Measurements from ENCODE around the gene PKNOX2.

PKNOX2 gene

DNA sequence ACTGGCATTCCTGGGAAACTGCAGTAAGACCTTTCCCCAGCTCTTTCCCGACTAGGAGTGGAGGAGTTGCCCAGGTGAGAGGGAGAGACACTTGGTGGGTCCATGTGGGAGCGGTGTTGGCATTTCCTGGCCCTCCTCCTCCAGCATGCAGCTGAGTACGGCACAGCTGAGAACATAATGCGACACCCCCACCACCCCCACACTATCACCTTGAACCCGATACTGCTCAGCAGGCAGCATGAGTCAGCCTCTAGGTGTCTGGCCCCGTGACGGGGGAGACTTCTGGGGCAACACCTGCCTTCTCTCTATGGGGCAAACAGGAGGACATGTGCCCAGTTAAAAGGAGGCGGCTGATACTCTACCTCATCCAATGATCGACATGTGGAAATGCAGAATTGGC, 64.4 kb downstream of the PKNOX2 start:
- DNase-seq (ENCODE audit: low read depth): no peak
- no peak overlapping the region for H3K4me3 ChIP-seq (ENCODE audit: low read depth, low read length)
- TF ChIP-seq, protein P1, sequence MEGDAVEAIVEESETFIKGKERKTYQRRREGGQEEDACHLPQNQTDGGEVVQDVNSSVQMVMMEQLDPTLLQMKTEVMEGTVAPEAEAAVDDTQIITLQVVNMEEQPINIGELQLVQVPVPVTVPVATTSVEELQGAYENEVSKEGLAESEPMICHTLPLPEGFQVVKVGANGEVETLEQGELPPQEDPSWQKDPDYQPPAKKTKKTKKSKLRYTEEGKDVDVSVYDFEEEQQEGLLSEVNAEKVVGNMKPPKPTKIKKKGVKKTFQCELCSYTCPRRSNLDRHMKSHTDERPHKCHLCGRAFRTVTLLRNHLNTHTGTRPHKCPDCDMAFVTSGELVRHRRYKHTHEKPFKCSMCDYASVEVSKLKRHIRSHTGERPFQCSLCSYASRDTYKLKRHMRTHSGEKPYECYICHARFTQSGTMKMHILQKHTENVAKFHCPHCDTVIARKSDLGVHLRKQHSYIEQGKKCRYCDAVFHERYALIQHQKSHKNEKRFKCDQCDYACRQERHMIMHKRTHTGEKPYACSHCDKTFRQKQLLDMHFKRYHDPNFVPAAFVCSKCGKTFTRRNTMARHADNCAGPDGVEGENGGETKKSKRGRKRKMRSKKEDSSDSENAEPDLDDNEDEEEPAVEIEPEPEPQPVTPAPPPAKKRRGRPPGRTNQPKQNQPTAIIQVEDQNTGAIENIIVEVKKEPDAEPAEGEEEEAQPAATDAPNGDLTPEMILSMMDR (IDR thresholded peaks at IDR 0.05; ENCODE audit: control insufficient read depth, extremely low read depth, insufficient read depth): no peak

DNA sequence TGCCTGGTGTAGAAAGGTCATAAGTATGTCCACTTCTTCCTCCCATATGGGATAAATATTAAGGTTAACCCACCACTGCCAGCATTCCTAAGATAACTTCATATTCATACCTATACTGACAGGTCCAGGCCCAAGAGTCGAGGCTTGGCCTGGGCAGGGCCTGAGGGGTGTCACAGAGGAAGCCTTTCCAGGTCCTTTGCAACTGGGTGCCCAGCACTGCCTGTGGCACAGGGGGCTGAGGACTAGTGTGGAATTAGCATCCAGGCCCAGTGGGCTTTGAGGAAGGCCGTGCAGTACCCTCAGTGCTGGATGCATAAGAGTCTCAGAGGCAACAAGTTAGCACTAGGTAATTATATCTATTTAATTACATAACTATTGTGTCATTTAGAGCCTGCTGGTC, 65.4 kb downstream of the PKNOX2 start:
- H3K4me3 ChIP-seq (ENCODE audit: low read depth, low read length): no peak overlapping the region
- TF ChIP-seq, protein P1 (IDR thresholded peaks at IDR 0.05; ENCODE audit: control insufficient read depth, extremely low read depth, insufficient read depth): no peak
- no peak for DNase-seq (ENCODE audit: low read depth)

DNA sequence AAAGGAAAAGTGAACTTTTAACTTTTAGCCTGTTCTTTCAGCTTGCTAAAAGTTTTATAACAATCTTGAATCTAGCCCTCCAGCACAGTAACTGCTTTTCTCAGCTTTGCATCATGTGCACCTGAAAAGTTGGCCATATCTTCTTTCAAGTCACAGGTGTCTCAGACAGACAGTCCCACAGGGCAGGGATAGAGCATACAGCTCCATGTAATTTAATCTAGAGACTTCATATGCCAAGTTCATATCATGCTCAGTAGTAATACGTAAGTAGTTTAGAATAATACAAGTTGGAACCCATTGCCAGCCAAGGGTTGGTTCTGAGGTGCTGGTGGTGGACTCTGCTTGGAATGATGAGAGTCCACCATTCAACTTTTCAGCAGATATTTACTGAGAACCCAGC, 68.6 kb downstream of the PKNOX2 start:
- TF ChIP-seq, protein P1 (IDR thresholded peaks at IDR 0.05; ENCODE audit: control insufficient read depth, extremely low read depth, insufficient read depth): no peak
- no peak for DNase-seq (ENCODE audit: low read depth)
- no peak overlapping the region for H3K4me3 ChIP-seq (ENCODE audit: low read depth, low read length)

DNA sequence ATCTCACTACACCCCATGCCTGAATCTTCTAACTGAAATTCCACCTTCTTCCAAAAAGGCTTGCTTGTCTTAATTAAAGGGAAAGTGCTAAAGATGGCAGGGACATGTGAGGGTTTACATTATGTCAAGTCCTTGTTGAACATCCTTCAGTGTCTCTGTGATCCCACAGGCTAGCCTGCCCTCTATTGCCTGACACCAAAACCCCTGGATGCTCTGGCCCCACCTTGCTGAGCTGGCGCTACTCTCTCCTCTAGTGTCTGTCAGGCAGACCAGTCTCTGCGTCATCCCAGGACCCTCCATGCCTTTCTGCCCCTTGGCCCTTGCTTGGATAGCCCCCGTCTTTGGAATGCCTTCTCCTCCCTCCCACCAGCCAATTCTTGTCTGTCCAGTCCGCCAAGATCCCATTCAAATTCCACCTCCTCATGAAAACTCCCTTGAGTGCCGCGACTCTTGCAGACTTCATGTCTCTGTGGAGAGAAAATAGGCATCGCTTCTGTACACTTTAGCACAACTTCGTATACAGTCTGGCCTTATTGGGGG, 69.3 kb downstream of the PKNOX2 start:
- TF ChIP-seq, protein P1 (IDR thresholded peaks at IDR 0.05; ENCODE audit: control insufficient read depth, extremely low read depth, insufficient read depth): 0 out of 2 replicates have a peak, but pooled peaks have one; percentile 5
- no peak for DNase-seq (ENCODE audit: low read depth)
- H3K4me3 ChIP-seq (ENCODE audit: low read depth, low read length): no peak overlapping the region

DNA sequence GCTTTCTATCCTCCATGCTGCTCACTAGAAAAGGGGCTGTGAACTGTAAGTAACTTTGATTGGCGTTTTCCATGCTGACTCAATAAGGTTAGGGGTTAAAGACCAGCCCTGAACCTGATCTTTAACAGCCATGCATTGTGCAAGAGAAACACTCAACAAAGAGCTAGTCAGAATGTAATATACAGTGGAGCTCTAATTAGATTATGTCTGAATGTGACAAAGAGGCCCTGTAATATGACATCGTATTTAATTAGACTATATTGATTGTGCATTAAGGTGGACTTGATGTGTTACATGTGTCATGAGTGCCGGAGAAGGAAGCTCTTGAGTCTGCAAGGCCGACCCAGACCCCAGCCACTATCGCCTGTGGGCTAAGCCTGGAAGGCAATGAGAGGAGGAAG, 70.5 kb downstream of the PKNOX2 start:
- DNase-seq (ENCODE audit: low read depth): no peak
- TF ChIP-seq, protein P1 (IDR thresholded peaks at IDR 0.05; ENCODE audit: control insufficient read depth, extremely low read depth, insufficient read depth): no peak
- H3K4me3 ChIP-seq (ENCODE audit: low read depth, low read length): no peak overlapping the region

DNA sequence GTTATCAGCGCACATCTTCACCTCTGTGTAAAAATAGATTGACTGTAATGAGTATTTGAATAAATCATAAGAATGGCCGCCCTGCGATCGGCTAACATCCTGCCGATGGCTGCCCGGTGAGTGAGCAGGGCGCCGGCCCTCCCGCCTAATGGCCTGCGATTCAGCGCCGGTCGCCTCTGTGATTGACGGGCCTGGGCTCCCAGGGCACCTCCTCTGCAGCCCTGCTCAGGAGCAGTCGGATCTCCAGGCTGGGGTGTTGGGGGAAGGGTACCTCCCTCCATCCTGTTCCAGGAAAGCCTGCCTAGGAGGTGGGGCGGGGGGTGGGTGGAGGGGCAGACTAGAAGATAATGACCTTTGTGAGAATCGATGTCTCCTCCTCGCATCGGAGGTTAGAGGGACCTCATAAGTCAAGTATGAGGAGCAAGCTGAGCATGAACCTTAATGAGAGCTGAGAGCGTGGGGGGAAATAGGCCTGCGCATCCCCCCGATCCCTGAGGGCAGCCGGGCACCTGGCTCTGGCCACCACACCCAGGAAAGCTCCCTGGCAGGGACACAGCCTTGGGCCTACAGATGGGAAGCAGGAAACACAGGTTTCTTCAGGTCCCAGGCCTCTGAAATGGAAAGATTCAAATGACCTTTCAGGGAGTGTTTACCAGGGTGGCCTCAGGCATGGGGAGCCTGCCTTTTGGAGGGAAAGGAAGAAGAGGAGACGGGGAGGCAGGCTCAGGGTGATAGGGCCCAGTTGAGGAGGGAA, 71.7 kb downstream of the PKNOX2 start:
- H3K4me3 ChIP-seq (ENCODE audit: low read depth, low read length): no peak overlapping the region
- TF ChIP-seq, protein P1 (IDR thresholded peaks at IDR 0.05; ENCODE audit: control insufficient read depth, extremely low read depth, insufficient read depth): no peak
- no peak for DNase-seq (ENCODE audit: low read depth)
